HG03095 (cell line): ENCODE results near the gene FILIP1L.

Source experiments
- ATAC-seq: cut with Tn5 transposase; IDR thresholded peaks from one replicate; pipeline ENCODE4 v1.9.1; 2021; ENCODE audit warnings: moderate library complexity; ENCODE audit not compliant: unreplicated experiment

Gene FILIP1L

GRCh38 chr3:99929745-99930139 lies 184.6 kb downstream of the FILIP1L start:
- no peak for ATAC-seq

DNA sequence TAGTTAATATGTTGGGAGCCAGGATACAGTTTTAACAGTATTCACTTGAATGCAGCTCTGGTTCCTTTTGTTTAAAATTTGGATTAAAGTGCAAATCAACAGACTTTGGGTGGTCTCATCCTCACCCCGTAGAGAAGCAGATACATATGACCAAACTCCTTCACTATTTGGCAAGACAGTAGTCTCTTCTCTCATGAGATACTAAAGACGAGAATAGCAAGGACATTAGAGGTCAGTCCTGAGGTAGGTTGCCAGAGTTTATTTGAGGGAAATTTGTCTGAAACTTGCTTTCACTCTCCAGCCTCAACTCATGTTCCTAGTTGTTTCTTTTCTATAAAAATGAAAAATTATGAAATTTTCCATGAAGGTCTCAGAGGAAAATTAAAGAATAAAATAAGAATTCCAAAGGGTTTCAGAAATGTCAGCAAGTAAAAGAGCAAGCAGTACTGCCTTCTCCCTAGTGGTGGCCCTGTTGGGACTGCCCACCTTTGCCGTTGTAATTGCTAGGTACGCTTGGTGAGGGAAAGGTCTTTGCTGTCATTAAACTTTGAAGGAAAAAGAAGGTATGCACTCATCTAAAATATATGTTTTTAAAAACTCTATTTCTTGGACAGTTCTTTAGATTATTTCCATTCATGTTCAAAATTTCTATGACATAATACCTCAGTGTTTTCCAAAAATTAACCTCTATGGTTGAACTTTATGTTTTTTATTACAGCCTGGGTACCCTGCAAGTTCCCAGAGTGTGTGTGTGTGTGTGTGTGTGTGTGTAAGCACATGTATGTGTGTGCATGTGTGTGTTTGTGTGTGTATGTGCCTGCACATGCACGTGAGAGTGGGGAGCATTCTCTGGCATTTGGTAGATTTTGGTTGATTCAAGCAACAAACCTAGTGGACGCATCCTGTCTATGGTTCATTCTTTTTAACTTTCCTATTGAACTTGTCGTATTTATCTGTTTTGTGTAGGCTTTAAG lies 185.2 kb downstream of the FILIP1L start:
- no peak for ATAC-seq

GRCh38 chr3:99927671-99928457 lies 186.4 kb downstream of the FILIP1L start:
- no peak for ATAC-seq

DNA sequence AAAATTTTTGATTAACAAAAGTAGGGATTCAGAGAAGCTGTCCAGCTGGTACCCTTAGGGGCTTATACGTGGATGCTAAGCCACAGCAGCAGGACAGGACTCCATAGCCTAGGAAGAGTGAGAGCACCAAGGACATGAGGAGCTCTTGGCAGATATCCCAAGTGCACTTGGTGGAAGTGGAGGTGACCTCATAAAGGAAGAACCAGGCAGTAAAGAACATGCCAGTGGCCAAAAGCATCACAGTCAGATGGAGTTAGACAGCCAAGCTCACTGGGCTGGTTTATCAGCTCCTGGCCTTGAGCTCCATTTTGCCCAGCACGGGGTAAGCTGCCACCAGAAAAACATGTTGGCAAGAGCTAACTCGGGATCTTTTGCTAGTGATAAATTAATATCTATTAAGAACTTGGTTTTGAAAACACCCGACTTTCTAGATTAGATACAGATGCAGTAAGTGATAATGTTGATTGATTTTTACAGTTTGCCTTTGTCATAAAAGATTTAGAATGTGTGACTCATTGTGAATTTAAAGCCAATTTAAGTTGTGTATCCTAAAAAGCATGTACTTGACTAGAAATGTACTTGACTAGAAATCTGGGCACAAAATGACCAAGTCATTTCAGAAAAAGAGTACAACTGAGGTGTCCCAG lies 188.6 kb downstream of the FILIP1L start:
- ATAC-seq, result no peak

DNA sequence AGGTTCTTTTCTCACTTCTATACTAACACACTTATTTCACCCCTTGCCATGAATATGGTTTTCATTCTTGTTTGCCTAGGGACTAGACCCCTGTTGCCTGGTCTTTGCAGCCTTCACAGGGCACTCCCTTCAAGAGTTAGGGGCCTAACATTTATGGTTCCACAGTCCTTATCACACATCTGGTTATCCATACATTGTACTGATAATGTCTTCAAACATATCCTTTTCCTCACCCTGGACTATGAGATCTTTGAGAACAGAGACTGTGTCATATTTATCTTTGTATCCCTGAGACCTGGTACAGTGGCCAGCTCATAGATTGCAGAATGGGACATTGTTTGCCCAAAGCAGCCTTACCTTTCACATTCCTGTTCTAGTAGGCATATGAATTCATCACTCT lies 190.4 kb downstream of the FILIP1L start:
- ATAC-seq, result no peak

DNA sequence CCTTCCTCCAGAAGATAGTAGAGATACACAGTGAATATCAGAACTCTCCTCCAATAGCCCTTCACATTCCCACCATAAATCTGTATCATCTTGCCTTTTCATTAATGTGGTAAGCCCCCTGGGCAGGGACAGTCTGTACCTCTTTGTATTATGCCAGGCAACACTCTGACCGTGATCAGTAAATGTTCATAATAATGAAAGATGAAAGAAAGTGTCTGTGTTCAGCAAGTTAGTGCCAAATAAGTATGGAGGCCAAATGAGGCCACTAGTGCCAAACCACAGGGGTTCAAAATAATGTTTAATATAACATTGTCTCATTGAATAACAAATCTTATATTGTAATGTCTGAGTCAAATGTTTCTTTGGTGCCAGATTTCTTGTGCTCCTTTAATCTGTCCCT lies 192.3 kb downstream of the FILIP1L start:
- ATAC-seq, result no peak

DNA sequence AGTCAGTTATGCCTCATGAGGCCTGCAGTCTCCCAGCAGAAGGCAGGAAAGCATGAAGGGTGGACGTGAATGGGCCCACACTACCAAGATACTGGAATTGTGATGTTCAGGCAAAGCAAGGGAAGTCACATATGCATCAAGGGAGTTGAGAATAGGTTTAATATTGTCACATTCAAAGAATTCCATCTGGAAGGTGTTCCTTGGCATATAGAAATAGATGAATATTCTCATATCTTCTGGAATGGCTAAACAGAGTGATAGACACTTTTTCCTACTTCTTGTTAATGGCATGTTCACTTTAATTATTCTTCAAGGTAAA lies 193.0 kb downstream of the FILIP1L start:
- no peak for ATAC-seq

DNA sequence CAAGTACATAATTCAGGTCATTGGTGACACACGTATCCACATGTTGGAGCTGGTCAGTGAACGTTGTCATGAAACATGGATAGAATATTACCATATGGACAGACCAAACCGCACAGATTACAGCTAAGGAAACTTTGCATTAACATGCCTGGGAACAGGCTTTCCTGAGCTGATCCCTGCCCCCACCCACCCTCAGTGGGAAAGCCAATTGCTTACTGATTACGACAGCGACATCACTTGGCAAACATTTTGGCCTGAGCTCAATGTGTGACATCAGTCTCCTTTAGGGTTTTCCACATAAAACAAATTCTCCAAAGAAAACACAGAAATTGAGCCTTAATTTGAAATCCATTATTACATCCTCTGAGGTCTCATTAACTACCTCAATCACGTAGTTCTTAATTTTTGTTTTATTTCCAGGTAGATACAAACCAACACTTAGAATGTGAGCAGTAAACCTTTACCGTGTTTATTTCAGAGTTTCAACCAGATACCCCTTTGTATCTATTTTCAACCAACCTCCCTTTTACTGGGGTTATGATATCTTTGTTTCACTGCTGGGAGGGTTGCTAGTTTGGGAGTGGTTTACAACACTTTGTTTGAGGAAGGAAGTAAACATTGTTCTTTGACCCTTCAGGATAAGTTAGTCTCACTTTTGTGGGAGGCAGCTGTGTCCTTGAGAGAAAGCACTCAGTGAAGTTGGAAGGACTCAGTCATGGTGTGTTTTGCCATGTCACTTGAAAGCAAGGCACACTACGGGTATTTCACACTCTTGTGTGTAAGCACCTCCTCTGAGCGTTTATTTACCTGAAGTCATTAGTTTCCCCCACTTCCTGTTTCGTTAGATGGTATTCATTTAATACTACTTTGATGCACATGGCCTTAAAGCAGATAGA lies 193.6 kb downstream of the FILIP1L start:
- no peak for ATAC-seq

GRCh38 chr3:99919694-99920093 lies 194.6 kb downstream of the FILIP1L start:
- no peak for ATAC-seq

DNA sequence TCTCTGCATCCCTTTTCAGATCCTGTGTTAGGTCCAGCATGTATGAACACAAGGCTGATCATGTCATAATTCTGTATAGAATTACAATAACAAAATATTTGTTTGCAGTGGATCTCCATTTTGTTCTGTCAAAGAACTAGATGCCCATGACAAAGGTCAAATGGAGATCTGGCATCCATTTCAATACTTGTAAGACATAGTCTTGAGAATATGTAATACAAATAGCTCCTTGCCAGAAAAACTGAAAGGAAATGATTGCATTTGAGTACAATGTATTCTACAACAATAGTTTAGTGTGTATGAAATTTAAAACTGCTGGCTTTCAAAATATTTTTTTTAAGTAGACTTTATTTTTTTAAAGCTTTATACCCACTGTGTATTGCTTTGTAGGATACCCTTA lies 195.6 kb downstream of the FILIP1L start:
- no peak for ATAC-seq

- ATAC-seq, result no peak
These were observed 198.3 kb downstream of the FILIP1L start for GRCh38 chr3:99915906-99916432.

DNA sequence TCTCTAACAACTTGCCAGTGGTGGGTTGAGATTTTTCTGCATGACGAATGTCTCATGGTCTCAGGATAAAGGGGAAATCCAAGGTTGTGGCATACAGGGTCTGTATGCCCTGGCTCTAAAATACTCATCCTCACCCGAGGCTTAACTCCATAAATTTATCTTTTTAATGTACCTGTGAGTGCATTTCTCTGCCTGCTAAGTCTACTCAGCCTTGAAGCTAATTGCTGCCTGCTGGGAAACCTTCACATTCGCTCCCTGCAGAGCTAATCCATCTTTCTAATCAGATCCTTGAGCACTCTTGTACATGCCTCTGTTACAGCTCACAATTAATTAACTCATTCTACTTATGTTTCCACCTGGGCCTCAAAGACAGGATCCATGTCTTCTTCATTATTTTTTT lies 202.9 kb downstream of the FILIP1L start:
- no peak for ATAC-seq

- ATAC-seq, result no peak
These were observed 203.5 kb downstream of the FILIP1L start for GRCh38 chr3:99910752-99911290.

DNA sequence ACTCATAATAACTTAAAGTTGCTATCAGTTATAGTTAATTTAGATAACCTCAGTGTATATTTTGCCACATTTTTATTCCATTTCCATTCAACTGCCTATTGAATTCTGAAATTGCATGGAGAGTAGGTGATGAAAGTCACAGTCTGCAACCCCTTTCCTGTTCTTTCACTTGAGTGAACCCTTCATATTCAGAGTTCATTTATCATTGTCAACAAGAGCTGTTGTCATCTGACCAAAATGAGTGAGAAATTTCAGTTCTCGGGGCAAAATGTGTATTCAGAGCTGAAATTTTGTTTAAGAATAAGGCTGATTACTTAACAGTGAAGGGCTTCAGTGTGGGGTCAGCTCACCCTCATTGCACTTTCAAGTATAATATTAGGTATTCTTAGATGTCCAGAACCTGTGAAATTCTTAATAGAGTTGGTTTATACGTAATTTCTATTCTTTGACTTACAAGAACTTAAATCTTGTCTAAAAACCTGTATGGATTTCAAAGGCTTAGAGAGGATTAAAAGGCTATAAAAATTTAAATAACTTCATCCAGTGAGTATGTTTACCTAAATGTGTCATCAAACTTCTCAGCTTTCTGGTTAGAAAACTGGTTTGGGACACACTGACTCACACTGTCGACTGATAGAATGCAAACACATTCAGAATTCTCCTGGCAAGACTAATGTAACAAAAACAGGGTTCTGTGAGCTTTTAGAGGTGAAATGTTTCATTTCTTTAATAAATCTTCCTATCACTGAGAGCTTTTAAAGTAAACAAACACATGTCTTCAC lies 204.4 kb downstream of the FILIP1L start:
- no peak for ATAC-seq

- ATAC-seq, result no peak
These were observed 206.2 kb downstream of the FILIP1L start for GRCh38 chr3:99907959-99908544.

GRCh38 chr3:99903869-99904268 lies 210.4 kb downstream of the FILIP1L start:
- ATAC-seq, result no peak

GRCh38 chr3:99902091-99902490 lies 212.2 kb downstream of the FILIP1L start:
- ATAC-seq, result no peak

- ATAC-seq, result no peak
These were observed 212.9 kb downstream of the FILIP1L start for GRCh38 chr3:99901200-99901926.
